IMR-90 (cell line): ENCODE measurements around the gene WDR43. TPM values are rescaled to one million over a fixed set of nuclear protein-coding genes. Genes with fewer than 3 reads are reported as not detected.

Experiments
- ATAC-seq: fragments of 200-7000 bp; cut with Tn5 transposase; 2 replicates; pipeline ENCODE4 v1.9.1; 2020; ENCODE audit warnings: low read depth, mild to moderate bottlenecking, moderate library complexity
- BruUV-seq: library from RNA; stranded (reverse); fragments of 400-500 nt; replicated peaks from 2 replicates; lab custom pipeline; 2021; lab: Mats Ljungman, UMichigan
- CTCF ChIA-PET: fragments of 300-600 bp; formaldehyde crosslinking; extraction: SDS; loops from one replicate; lab custom pipeline; 2021; ENCODE audit warnings: antibody characterized with exemption; lab: Yijun Ruan, JAX
- POLR2A ChIA-PET: fragments of 300-600 bp; sonication (Branson Sonifier 250); formaldehyde crosslinking; loops from one replicate; lab custom pipeline; 2022; ENCODE audit warnings: antibody characterized with exemption; ENCODE audit not compliant: unreplicated experiment; lab: Charles Lee
- DNase-seq: peaks from one replicate; pipeline ENCODE4 v3.0.0; 2013
- H2AFZ ChIP-seq: replicated peaks from 2 replicates; pipeline ENCODE3; 2013; ENCODE audit warnings: low read length, mild to moderate bottlenecking; ENCODE audit not compliant: poor library complexity
- H2AK5ac ChIP-seq: 2 replicates; pipeline ENCODE4 v1.6.1; 2013; ENCODE audit warnings: low read depth, low read length, inconsistent platforms
- H2AK9ac ChIP-seq: replicated peaks from 2 replicates; pipeline ENCODE3; 2013; ENCODE audit warnings: mild to moderate bottlenecking, low read depth, low read length, moderate library complexity; ENCODE audit not compliant: poor library complexity
- H2BK120ac ChIP-seq: 2 replicates; pipeline ENCODE4 v1.6.1; 2013; ENCODE audit warnings: low read depth, low read length, inconsistent platforms
- H2BK15ac ChIP-seq: 3 replicates; pipeline ENCODE4 v1.6.1; 2013; ENCODE audit warnings: low read depth, low read length, inconsistent platforms
- H2BK20ac ChIP-seq: 2 replicates; pipeline ENCODE4 v1.6.1; 2013; ENCODE audit warnings: low read depth, mild to moderate bottlenecking, inconsistent platforms, low read length, moderate library complexity
- H2BK5ac ChIP-seq: 2 replicates; pipeline ENCODE4 v1.6.1; 2013; ENCODE audit warnings: mild to moderate bottlenecking, low read depth, low read length, inconsistent platforms; ENCODE audit not compliant: poor library complexity, severe bottlenecking
- H3K14ac ChIP-seq: replicated peaks from 2 replicates; pipeline ENCODE4 v1.6.1; 2013; ENCODE audit warnings: low read depth, low read length, inconsistent platforms
- H3K18ac ChIP-seq: 2 replicates; pipeline ENCODE4 v1.6.1; 2013; ENCODE audit warnings: low read depth, low read length, control low read depth
- H3K23ac ChIP-seq: 2 replicates; pipeline ENCODE4 v1.6.1; 2013; ENCODE audit warnings: low read depth, low read length, inconsistent platforms
- H3K27ac ChIP-seq: 2 replicates; pipeline ENCODE4 v1.5.1; 2013; ENCODE audit warnings: mild to moderate bottlenecking, control low read depth, low read length; ENCODE audit not compliant: insufficient read depth
- H3K27me3 ChIP-seq: 2 replicates; pipeline ENCODE4 v1.6.1; 2013; ENCODE audit warnings: low read length; ENCODE audit not compliant: control insufficient read depth, insufficient read depth
- H3K36me3 ChIP-seq: 2 replicates; pipeline ENCODE4 v1.6.1; 2013; ENCODE audit warnings: low read length, mixed read lengths; ENCODE audit not compliant: control insufficient read depth, insufficient read depth
- H3K4ac ChIP-seq: 2 replicates; pipeline ENCODE4 v1.6.1; 2013; ENCODE audit warnings: low read depth, low read length, inconsistent platforms
- H3K4me1 ChIP-seq: 2 replicates; pipeline ENCODE4 v1.6.1; 2013; ENCODE audit warnings: low read length, mixed read lengths; ENCODE audit not compliant: control insufficient read depth, insufficient read depth
- H3K4me2 ChIP-seq: 2 replicates; pipeline ENCODE4 v1.6.1; 2013; ENCODE audit warnings: low read depth, mild to moderate bottlenecking, control low read depth, low read length, moderate library complexity
- H3K4me3 ChIP-seq: 2 replicates; pipeline ENCODE4 v1.5.1; 2013; ENCODE audit warnings: low read depth, mild to moderate bottlenecking, control low read depth, low read length, moderate library complexity; ENCODE audit not compliant: insufficient read depth
- H3K56ac ChIP-seq: 2 replicates; pipeline ENCODE4 v1.6.1; 2013; ENCODE audit warnings: low read length, inconsistent platforms; ENCODE audit not compliant: insufficient read depth; ENCODE audit errors: extremely low read depth
- H3K79me1 ChIP-seq, 2 experiments: 2 replicates each; pipeline ENCODE4 v1.6.1; 2013; ENCODE audit warnings: low read length in 2 of 2, inconsistent platforms in 1 of 2, low read depth in 1 of 2
- H3K9ac ChIP-seq: 2 replicates; pipeline ENCODE4 v1.6.1; 2013; ENCODE audit warnings: low read depth, low read length, control low read depth
- H3K9me1 ChIP-seq: 2 replicates; pipeline ENCODE4 v1.6.1; 2013; ENCODE audit warnings: low read length, inconsistent platforms; ENCODE audit not compliant: insufficient read depth
- H3K9me3 ChIP-seq: 2 replicates; pipeline ENCODE4 v1.6.1; 2013; ENCODE audit warnings: low read length; ENCODE audit not compliant: control insufficient read depth, insufficient read depth
- H4K20me1 ChIP-seq: 2 replicates; pipeline ENCODE4 v1.6.1; 2013; ENCODE audit warnings: low read length, inconsistent platforms; ENCODE audit not compliant: insufficient read depth
- H4K5ac ChIP-seq: 2 replicates; pipeline ENCODE4 v1.6.1; 2013; ENCODE audit warnings: mild to moderate bottlenecking, low read depth, low read length, control low read depth
- H4K8ac ChIP-seq, 2 experiments: 2 replicates each; pipeline ENCODE4 v1.6.1; 2013; ENCODE audit warnings: low read depth in 2 of 2, low read length in 2 of 2, control low read depth in 1 of 2, inconsistent platforms in 1 of 2
- H4K91ac ChIP-seq: 2 replicates; pipeline ENCODE4 v1.6.1; 2013; ENCODE audit warnings: low read depth, low read length, inconsistent platforms; ENCODE audit not compliant: insufficient read depth
- BHLHE40 ChIP-seq: fragments of 150-350 bp; IDR thresholded peaks from 2 replicates; pipeline ENCODE4 v1.6.1; 2016; ENCODE audit warnings: mild to moderate bottlenecking, low read depth, low read length
- CEBPB ChIP-seq: IDR thresholded peaks from 2 replicates; pipeline ENCODE4 v1.6.1; 2012; ENCODE audit warnings: low read depth, low read length, improper control_type of control experiment
- CHD1 ChIP-seq: IDR thresholded peaks from 2 replicates; pipeline ENCODE4 v1.6.1; 2012; ENCODE audit warnings: low read depth, low read length, improper control_type of control experiment
- ELK1 ChIP-seq: fragments of 150-350 bp; IDR thresholded peaks from 2 replicates; pipeline ENCODE4 v1.6.1; 2016; ENCODE audit warnings: low read depth, mild to moderate bottlenecking, low read length, moderate library complexity, borderline replicate concordance
- FOS ChIP-seq: fragments of 150-350 bp; IDR thresholded peaks from 2 replicates; pipeline ENCODE4 v1.6.1; 2016; ENCODE audit warnings: low read depth, low read length
- MAFK ChIP-seq: IDR thresholded peaks from 2 replicates; pipeline ENCODE4 v1.6.1; 2012; ENCODE audit warnings: low read depth, low read length, improper control_type of control experiment
- MAZ ChIP-seq: IDR thresholded peaks from 2 replicates; pipeline ENCODE4 v1.6.1; 2012; ENCODE audit warnings: low read depth, mild to moderate bottlenecking, low read length, improper control_type of control experiment, moderate library complexity, borderline replicate concordance
- MXI1 ChIP-seq: IDR thresholded peaks from 2 replicates; pipeline ENCODE4 v1.6.1; 2012; ENCODE audit warnings: low read depth, mild to moderate bottlenecking, low read length, moderate library complexity, borderline replicate concordance
- NFE2L2 ChIP-seq: fragments of 150-350 bp; IDR thresholded peaks from 2 replicates; pipeline ENCODE4 v1.6.1; 2016; ENCODE audit warnings: low read depth, mild to moderate bottlenecking, low read length
- POLR2A ChIP-seq: IDR thresholded peaks from 2 replicates; pipeline ENCODE4 v1.6.1; 2012; ENCODE audit warnings: mild to moderate bottlenecking, low read depth, low read length
- RAD21 ChIP-seq: IDR thresholded peaks from 2 replicates; pipeline ENCODE4 v1.6.1; 2012; ENCODE audit warnings: low read length, improper control_type of control experiment
- RCOR1 ChIP-seq: IDR thresholded peaks from 2 replicates; pipeline ENCODE4 v1.6.1; 2012; ENCODE audit warnings: mild to moderate bottlenecking, low read length, improper control_type of control experiment; ENCODE audit not compliant: insufficient replicate concordance
- RFX5 ChIP-seq: IDR thresholded peaks from 2 replicates; pipeline ENCODE4 v1.8.0; 2012; ENCODE audit warnings: low read depth, mild to moderate bottlenecking, low read length, moderate library complexity
- SMC3 ChIP-seq: fragments of 150-350 bp; IDR thresholded peaks from 2 replicates; pipeline ENCODE4 v1.6.1; 2016; ENCODE audit warnings: low read depth, mild to moderate bottlenecking, antibody characterized with exemption, low read length, moderate library complexity
- WGBS, 2 experiments: methylation state at CpG; one replicate each; pipeline versions ENCODE4 v1.1.5 to v1.1.7; 2013; ENCODE audit warnings: missing lambda C conversion rate in 2 of 2; ENCODE audit not compliant: insufficient read length in 1 of 2; ENCODE audit errors: extremely low coverage in 2 of 2; 5-methylcytosine and 5-hydroxymethylcytosine counted together
- dilution Hi-C: fragments of 300-500 bp; cut with HindIII; formaldehyde crosslinking; loops from one replicate; pipeline ENCODE4 v1.14.3; 2018; ENCODE audit warnings: low sequenced_read_pairs; ENCODE audit not compliant: unreplicated experiment
- in situ Hi-C: fragments of 300-500 bp; cut with MboI; formaldehyde crosslinking; loops from 3 replicates; pipeline ENCODE4 v1.14.3; 2019; ENCODE audit warnings: low sequenced_read_pairs, inconsistent platforms, mixed read lengths
- intact Hi-C: fragments of 100-400 bp; cut with micrococcal nuclease; formaldehyde crosslinking; loops from 2 replicates; pipeline ENCODE4 v1.10.0; 2022
- polyA plus RNA-seq, 3 experiments: library from polyadenylated mRNA; depleted of rRNA; stranded (reverse); fragments of >200 nt; gene quantifications; 2 replicates each; pipeline ENCODE4 v1.2.3, GENCODE V29; 2012; ENCODE audit warnings: low replicate concordance in 1 of 3
- total RNA-seq: library from RNA; depleted of rRNA; stranded (reverse); fragments of >200 nt; gene quantifications from 2 replicates; pipeline ENCODE4 v1.2.3, GENCODE V29; 2012
- TF ChIP-seq, protein P1 (sequence below): conservative IDR thresholded peaks from 2 replicates; pipeline ENCODE4 v1.5.1; 2012; ENCODE audit warnings: mild to moderate bottlenecking, low read depth, low read length, improper control_type of control experiment

WDR43 gene
- total and polyA plus RNA-seq, 2 of the 4 experiments (the other 2 are of a cell fraction), result 40.3 to 300 TPM

- no peak overlapping the region for H4K8ac ChIP-seq
- no peaks in the 10 kb centered on the region for H3K4me1 ChIP-seq
- in situ Hi-C loops, result no loop called here
- H4K20me1 ChIP-seq, result no peaks in the 10 kb centered on the region
- H3K56ac ChIP-seq, result no peak overlapping the region
- ATAC-seq, result no peak
- no peak overlapping the region for H3K4me3 ChIP-seq
- H2AK9ac ChIP-seq, result no peak overlapping the region
- no peak overlapping the region for H2BK20ac ChIP-seq
- no peak overlapping the region for H3K18ac ChIP-seq
- TF ChIP-seq CEBPB (no peak), RAD21 (no peak), RFX5 (no peak), FOS (no peak), BHLHE40 (no peak), MAFK (no peak), MXI1 (no peak), ELK1 (no peak), NFE2L2 (no peak), RCOR1 (no peak), SMC3 (no peak), POLR2A (no peak), MAZ (no peak), CHD1 (no peak)
- TF ChIP-seq, protein P1, sequence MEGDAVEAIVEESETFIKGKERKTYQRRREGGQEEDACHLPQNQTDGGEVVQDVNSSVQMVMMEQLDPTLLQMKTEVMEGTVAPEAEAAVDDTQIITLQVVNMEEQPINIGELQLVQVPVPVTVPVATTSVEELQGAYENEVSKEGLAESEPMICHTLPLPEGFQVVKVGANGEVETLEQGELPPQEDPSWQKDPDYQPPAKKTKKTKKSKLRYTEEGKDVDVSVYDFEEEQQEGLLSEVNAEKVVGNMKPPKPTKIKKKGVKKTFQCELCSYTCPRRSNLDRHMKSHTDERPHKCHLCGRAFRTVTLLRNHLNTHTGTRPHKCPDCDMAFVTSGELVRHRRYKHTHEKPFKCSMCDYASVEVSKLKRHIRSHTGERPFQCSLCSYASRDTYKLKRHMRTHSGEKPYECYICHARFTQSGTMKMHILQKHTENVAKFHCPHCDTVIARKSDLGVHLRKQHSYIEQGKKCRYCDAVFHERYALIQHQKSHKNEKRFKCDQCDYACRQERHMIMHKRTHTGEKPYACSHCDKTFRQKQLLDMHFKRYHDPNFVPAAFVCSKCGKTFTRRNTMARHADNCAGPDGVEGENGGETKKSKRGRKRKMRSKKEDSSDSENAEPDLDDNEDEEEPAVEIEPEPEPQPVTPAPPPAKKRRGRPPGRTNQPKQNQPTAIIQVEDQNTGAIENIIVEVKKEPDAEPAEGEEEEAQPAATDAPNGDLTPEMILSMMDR, result no peak
- DNase-seq, result no peak
- H2BK15ac ChIP-seq, result no peak overlapping the region
- H4K5ac ChIP-seq, result no peak overlapping the region
- no peaks in the 10 kb centered on the region for H3K9me3 ChIP-seq
- no peak overlapping the region for H2AFZ ChIP-seq
- no TSS peak for BruUV-seq
- H3K9me1 ChIP-seq, result no peaks in the 10 kb centered on the region; the same call in 1 of the 2 replicates
- no peak overlapping the region for H3K4me2 ChIP-seq
- no peak overlapping the region for H4K91ac ChIP-seq
- H3K27me3 ChIP-seq, result peaks cover 4% of the 10 kb centered on the region
- 71% methylated on average over 1 of the region's 3 CpGs; no CpG with 5 or more reads in 1 of the 2 experiments for WGBS, 2 experiments
- CTCF ChIA-PET, result no interaction called here
- H3K36me3 ChIP-seq, result no peaks in the 10 kb centered on the region
- H2BK5ac ChIP-seq, result no peak overlapping the region
- no peak overlapping the region for H3K14ac ChIP-seq
- dilution Hi-C loops, result no loop called here
- no peak overlapping the region for H3K4ac ChIP-seq
- H3K9ac ChIP-seq, result no peak overlapping the region
- POLR2A ChIA-PET, result no interaction called here
- peaks cover 13 to 30% of the 10 kb centered on the region in 2 experiments for H3K79me1 ChIP-seq
- no peak overlapping the region for H2AK5ac ChIP-seq
- intact Hi-C loops, result no loop called here
- H3K27ac ChIP-seq, result no peak overlapping the region
- H3K23ac ChIP-seq, result no peak overlapping the region
- no peak overlapping the region for H2BK120ac ChIP-seq
Observed at GRCh38 chr2:28871620-28872019, 22.8 kb upstream of the WDR43 start.
